SK-N-SH (cell line): ENCODE data around the gene WLS. TPM values are rescaled to one million over a fixed set of nuclear protein-coding genes. Genes with fewer than 3 reads are reported as not detected.

ENCODE experiments used
- CTCF ChIA-PET: fragments of 300-600, 350-600 bp; formaldehyde crosslinking; extraction: SDS; loops from one replicate; lab custom pipeline; 2021; lab: Yijun Ruan, JAX
- POLR2A ChIA-PET: fragments of 350-600 bp; sonication (Branson Sonifier 250); formaldehyde crosslinking; extraction: SDS; loops from one replicate; lab custom pipeline; 2020; ENCODE audit warnings: antibody characterized with exemption, inconsistent platforms; lab: Yijun Ruan, JAX
- DNase-seq: peaks from one replicate; pipeline ENCODE4 v3.0.0; 2012
- H2AFZ ChIP-seq: fragments of 200-600 bp; sonication (generic); 2 replicates; pipeline ENCODE4 v1.8.1; 2016; ENCODE audit warnings: antibody characterized with exemption, mild to moderate bottlenecking, low read depth
- H3F3A ChIP-seq: fragments of 200-600 bp; sonication (generic); replicated peaks from 2 replicates; pipeline ENCODE3; 2016; ENCODE audit warnings: antibody characterized with exemption, mild to moderate bottlenecking; ENCODE audit not compliant: insufficient read depth
- H3K27ac ChIP-seq, 2 experiments: fragments of 200-500 bp in 1 of 2; fragments of 200-600 bp in 1 of 2; sonication (Bioruptor generic) in 1 of 2; sonication (generic), shearing (Covaris generic) in 1 of 2; 2 replicates each; pipeline versions ENCODE4 v1.5.1 to v1.6.1; 2014 to 2016; ENCODE audit warnings: low read depth in 2 of 2, inconsistent platforms in 1 of 2, low read length in 1 of 2, mild to moderate bottlenecking in 1 of 2, mixed read lengths in 1 of 2
- H3K27me3 ChIP-seq: fragments of 200-600 bp; sonication (generic), shearing (Covaris generic); 2 replicates; pipeline ENCODE4 v1.6.1; 2016; ENCODE audit warnings: mixed run types; ENCODE audit not compliant: insufficient read depth
- H3K36me3 ChIP-seq, 2 experiments: fragments of 200-500 bp in 1 of 2; fragments of 200-600 bp in 1 of 2; sonication (Bioruptor generic) in 1 of 2; sonication (generic) in 1 of 2; replicated peaks in 1 of 2; 2 replicates each; pipeline versions ENCODE3 to v1.5.1; 2014 to 2016; ENCODE audit warnings: low read length in 1 of 2, mild to moderate bottlenecking in 1 of 2; ENCODE audit not compliant: insufficient read depth in 2 of 2, control insufficient read depth in 1 of 2
- H3K4me1 ChIP-seq, 2 experiments: fragments of 200-500 bp in 1 of 2; fragments of 200-600 bp in 1 of 2; sonication (Bioruptor generic) in 1 of 2; sonication (generic), shearing (Covaris generic) in 1 of 2; 2 replicates each; pipeline versions ENCODE4 v1.5.1 to v1.6.1; 2014 to 2016; ENCODE audit warnings: low read depth in 1 of 2, low read length in 1 of 2, mixed run types in 1 of 2; ENCODE audit not compliant: insufficient read depth in 2 of 2, control insufficient read depth in 1 of 2
- H3K4me2 ChIP-seq: fragments of 200-600 bp; sonication (generic), shearing (Covaris generic); 2 replicates; pipeline ENCODE4 v1.6.1; 2017; ENCODE audit warnings: mixed run types
- H3K4me3 ChIP-seq, 2 experiments: fragments of 200-500 bp in 1 of 2; fragments of 200-600 bp in 1 of 2; sonication (Bioruptor generic) in 1 of 2; sonication (generic), shearing (Covaris generic) in 1 of 2; 2 replicates each; pipeline versions ENCODE4 v1.5.1 to v1.8.1; 2014 to 2016; ENCODE audit warnings: low read depth in 2 of 2, inconsistent platforms in 1 of 2, low read length in 1 of 2, mild to moderate bottlenecking in 1 of 2, mixed read lengths in 1 of 2, moderate library complexity in 1 of 2
- H3K79me2 ChIP-seq: fragments of 200-600 bp; sonication (generic); 2 replicates; pipeline ENCODE4 v1.8.1; 2017; ENCODE audit warnings: mild to moderate bottlenecking; ENCODE audit not compliant: insufficient read depth
- H3K9ac ChIP-seq: fragments of 200-600 bp; sonication (generic); 2 replicates; pipeline ENCODE4 v1.6.1; 2017; ENCODE audit warnings: mixed run types
- H3K9me2 ChIP-seq: fragments of 200-600 bp; sonication (generic); 2 replicates; pipeline ENCODE4 v1.6.1; 2017; ENCODE audit warnings: mixed run types
- H3K9me3 ChIP-seq: fragments of 200-600 bp; sonication (generic); 2 replicates; pipeline ENCODE4 v1.6.1; 2017; ENCODE audit warnings: mixed run types, mild to moderate bottlenecking, moderate library complexity
- H4K20me1 ChIP-seq: fragments of 200-600 bp; sonication (generic); 2 replicates; pipeline ENCODE4 v1.6.1; 2017; ENCODE audit warnings: mild to moderate bottlenecking, mixed run types; ENCODE audit not compliant: insufficient read depth
- CHD2 ChIP-seq: fragments of 150-350 bp; IDR thresholded peaks from 2 replicates; pipeline ENCODE4 v1.6.1; 2018; ENCODE audit warnings: low read length; ENCODE audit not compliant: partially characterized antibody
- ELF1 ChIP-seq: IDR thresholded peaks from 2 replicates; pipeline ENCODE4 v1.4.0; 2012
- FOSL2 ChIP-seq: IDR thresholded peaks from 2 replicates; pipeline ENCODE4 v1.4.0; 2012; ENCODE audit warnings: low read depth, mild to moderate bottlenecking, moderate library complexity, borderline replicate concordance
- FOXJ3 ChIP-seq: sonication (generic); formaldehyde crosslinking; IDR thresholded peaks from 2 replicates; pipeline ENCODE4 v1.5.1; 2020; ENCODE audit warnings: mild to moderate bottlenecking, missing genetic modification reagents
- FOXM1 ChIP-seq: IDR thresholded peaks from 2 replicates; pipeline ENCODE4 v1.4.0; 2012; ENCODE audit warnings: low read depth, mild to moderate bottlenecking
- GATA2 ChIP-seq: sonication (generic); formaldehyde crosslinking; IDR thresholded peaks from 2 replicates; pipeline ENCODE4 v1.5.0; 2020; ENCODE audit warnings: mild to moderate bottlenecking, missing genetic modification reagents
- MXI1 ChIP-seq: IDR thresholded peaks from 2 replicates; pipeline ENCODE4 v1.6.1; 2012; ENCODE audit warnings: mild to moderate bottlenecking, low read depth, low read length, improper control_type of control experiment
- POLR2AphosphoS5 ChIP-seq: IDR thresholded peaks from 2 replicates; pipeline ENCODE4 v1.6.1; 2012; ENCODE audit warnings: low read depth, low read length
- RCOR1 ChIP-seq: fragments of 150-350 bp; IDR thresholded peaks from 2 replicates; pipeline ENCODE4 v1.6.1; 2017; ENCODE audit warnings: antibody characterized with exemption, low read length
- RXRA ChIP-seq: IDR thresholded peaks from 2 replicates; pipeline ENCODE4 v1.4.0; 2012; ENCODE audit warnings: low read depth, mild to moderate bottlenecking, borderline replicate concordance
- SIN3A ChIP-seq: IDR thresholded peaks from 2 replicates; pipeline ENCODE4 v1.6.1; 2012; ENCODE audit warnings: low read depth, mild to moderate bottlenecking, low read length, moderate library complexity, borderline replicate concordance
- SMC3 ChIP-seq: IDR thresholded peaks from 2 replicates; pipeline ENCODE4 v1.6.1; 2012; ENCODE audit warnings: low read depth, low read length, improper control_type of control experiment
- TAF1 ChIP-seq: IDR thresholded peaks from 2 replicates; pipeline ENCODE4 v1.6.1; 2012; ENCODE audit warnings: low read depth, mild to moderate bottlenecking, low read length, moderate library complexity, borderline replicate concordance
- whole genome bisulfite sequencing: methylation state at CpG from one replicate; pipeline ENCODE4 v1.1.6; 2017; ENCODE audit warnings: low lambda C conversion rate; 5-methylcytosine and 5-hydroxymethylcytosine counted together
- polyA plus RNA-seq, 3 experiments: library from polyadenylated mRNA; depleted of rRNA; stranded (reverse); fragments of >200 nt; gene quantifications; 2 replicates each; pipeline ENCODE4 v1.2.3, GENCODE V29; 2012
- TF ChIP-seq, protein P1 (sequence below): fragments of 150-350 bp; IDR thresholded peaks from 2 replicates; pipeline ENCODE4 v1.6.1; 2016; ENCODE audit warnings: mild to moderate bottlenecking, low read depth, low read length
- TF ChIP-seq, protein P2 (sequence below): IDR thresholded peaks from 2 replicates; pipeline ENCODE4; 2012
- TF ChIP-seq, protein P3 (sequence below): IDR thresholded peaks from 2 replicates; pipeline ENCODE4 v1.4.0; 2012; ENCODE audit warnings: low read depth, borderline replicate concordance

The WLS gene
- polyA plus RNA-seq, 1 of the 3 experiments (the other 2 are of a cell fraction) = 69.0 TPM

DNA sequence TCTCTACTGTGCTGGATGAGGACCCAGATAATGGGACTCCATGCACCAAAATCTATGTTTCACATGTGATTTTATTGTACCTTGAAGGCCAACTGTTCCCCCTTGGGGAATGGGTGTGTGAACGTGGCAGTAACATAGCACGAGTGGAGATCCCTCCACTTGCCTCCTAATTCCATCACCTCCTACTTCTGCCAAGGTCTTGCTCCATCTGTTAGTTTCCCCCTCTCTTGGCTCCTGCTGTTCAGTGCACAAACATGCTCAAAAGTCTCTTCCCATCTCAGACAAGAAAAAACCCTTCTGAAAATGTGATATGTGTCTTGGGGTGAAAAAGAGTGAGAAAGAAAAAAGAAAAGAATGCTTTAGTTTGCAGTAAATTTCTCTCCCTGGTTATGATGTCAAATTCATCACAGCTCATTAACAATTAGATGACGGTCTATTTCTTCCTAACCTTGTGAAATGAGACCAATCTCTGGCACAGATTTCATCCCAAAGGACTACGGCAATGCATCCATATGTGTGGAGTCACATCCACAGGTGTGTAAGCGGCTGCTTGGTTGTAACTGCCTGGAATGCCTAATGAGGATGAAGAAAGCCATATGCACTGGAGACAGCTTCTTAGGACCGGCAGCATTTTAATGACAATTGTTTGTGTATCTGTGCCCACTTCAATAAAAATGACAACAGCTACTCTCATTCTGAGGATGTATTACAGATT is 102.6 kb downstream of the WLS start:
- no peak overlapping the region for H3K4me3 ChIP-seq
- H3F3A ChIP-seq = no peaks in the 10 kb centered on the region
- POLR2A ChIA-PET = no interaction called here
- H3K79me2 ChIP-seq = no peaks in the 10 kb centered on the region
- H3K9me3 ChIP-seq = no peaks in the 10 kb centered on the region
- H3K9ac ChIP-seq = no peak overlapping the region
- H3K36me3 ChIP-seq = peaks cover 35 to 51% of the 10 kb centered on the region in 2 experiments
- H2AFZ ChIP-seq = no peak overlapping the region
- no peak overlapping the region for H3K4me2 ChIP-seq
- H4K20me1 ChIP-seq = no peaks in the 10 kb centered on the region
- H3K27me3 ChIP-seq = no peaks in the 10 kb centered on the region
- peaks cover 4 to 8% of the 10 kb centered on the region in 2 experiments; a peak in 1 of 4 replicates for H3K4me1 ChIP-seq
- no peak overlapping the region for H3K27ac ChIP-seq
- no peak for DNase-seq
- WGBS = 90% methylated on average over 6 of the region's 6 CpGs
- CTCF ChIA-PET = interaction anchor here (1.2 to 6.1 kb wide), 4 partner anchors 8 to 214 kb away, joined by 4 to 25 read pairs (median 5); no protein-coding TSS in a partner anchor
- TF ChIP-seq, protein P1, sequence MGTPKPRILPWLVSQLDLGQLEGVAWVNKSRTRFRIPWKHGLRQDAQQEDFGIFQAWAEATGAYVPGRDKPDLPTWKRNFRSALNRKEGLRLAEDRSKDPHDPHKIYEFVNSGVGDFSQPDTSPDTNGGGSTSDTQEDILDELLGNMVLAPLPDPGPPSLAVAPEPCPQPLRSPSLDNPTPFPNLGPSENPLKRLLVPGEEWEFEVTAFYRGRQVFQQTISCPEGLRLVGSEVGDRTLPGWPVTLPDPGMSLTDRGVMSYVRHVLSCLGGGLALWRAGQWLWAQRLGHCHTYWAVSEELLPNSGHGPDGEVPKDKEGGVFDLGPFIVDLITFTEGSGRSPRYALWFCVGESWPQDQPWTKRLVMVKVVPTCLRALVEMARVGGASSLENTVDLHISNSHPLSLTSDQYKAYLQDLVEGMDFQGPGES = no peak
- TF ChIP-seq FOXJ3 (no peak), SMC3 (no peak), POLR2AphosphoS5 (no peak), SIN3A (no peak), FOSL2 (no peak), TAF1 (no peak), MXI1 (no peak), ELF1 (no peak), RXRA (no peak), RCOR1 (no peak), GATA2 (CRISPR knock-in tag) (no peak), FOXM1 (no peak), CHD2 (no peak)
- TF ChIP-seq, protein P2, sequence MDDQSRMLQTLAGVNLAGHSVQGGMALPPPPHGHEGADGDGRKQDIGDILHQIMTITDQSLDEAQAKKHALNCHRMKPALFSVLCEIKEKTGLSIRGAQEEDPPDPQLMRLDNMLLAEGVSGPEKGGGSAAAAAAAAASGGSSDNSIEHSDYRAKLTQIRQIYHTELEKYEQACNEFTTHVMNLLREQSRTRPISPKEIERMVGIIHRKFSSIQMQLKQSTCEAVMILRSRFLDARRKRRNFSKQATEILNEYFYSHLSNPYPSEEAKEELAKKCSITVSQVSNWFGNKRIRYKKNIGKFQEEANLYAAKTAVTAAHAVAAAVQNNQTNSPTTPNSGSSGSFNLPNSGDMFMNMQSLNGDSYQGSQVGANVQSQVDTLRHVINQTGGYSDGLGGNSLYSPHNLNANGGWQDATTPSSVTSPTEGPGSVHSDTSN = no peak
- TF ChIP-seq, protein P3, sequence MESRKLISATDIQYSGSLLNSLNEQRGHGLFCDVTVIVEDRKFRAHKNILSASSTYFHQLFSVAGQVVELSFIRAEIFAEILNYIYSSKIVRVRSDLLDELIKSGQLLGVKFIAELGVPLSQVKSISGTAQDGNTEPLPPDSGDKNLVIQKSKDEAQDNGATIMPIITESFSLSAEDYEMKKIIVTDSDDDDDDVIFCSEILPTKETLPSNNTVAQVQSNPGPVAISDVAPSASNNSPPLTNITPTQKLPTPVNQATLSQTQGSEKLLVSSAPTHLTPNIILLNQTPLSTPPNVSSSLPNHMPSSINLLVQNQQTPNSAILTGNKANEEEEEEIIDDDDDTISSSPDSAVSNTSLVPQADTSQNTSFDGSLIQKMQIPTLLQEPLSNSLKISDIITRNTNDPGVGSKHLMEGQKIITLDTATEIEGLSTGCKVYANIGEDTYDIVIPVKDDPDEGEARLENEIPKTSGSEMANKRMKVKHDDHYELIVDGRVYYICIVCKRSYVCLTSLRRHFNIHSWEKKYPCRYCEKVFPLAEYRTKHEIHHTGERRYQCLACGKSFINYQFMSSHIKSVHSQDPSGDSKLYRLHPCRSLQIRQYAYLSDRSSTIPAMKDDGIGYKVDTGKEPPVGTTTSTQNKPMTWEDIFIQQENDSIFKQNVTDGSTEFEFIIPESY = no peak
- H3K9me2 ChIP-seq = no peaks in the 10 kb centered on the region
